OCI-LY3 (cell line): ENCODE measurements around the gene CHN2.

Source experiments
- H2AFZ ChIP-seq: fragments of 200-600, 300-600 bp; shearing (Covaris generic); 2 replicates; pipeline ENCODE4 v1.6.0; 2014; ENCODE audit warnings: antibody characterized with exemption, low read depth, low read length
- H3K27ac ChIP-seq: fragments of 200-600, 300-600 bp; sonication (generic); 2 replicates; pipeline ENCODE4 v1.5.1; 2014; ENCODE audit warnings: mild to moderate bottlenecking, low read length, moderate library complexity, mixed read lengths
- H3K27me3 ChIP-seq: fragments of 200-600, 300-600 bp; sonication (generic); 2 replicates; pipeline ENCODE4 v1.6.1; 2014; ENCODE audit warnings: low read depth, low read length, mixed read lengths
- H3K36me3 ChIP-seq: fragments of 200-600, 300-600 bp; sonication (generic); replicated peaks from 2 replicates; pipeline ENCODE3; 2014; ENCODE audit warnings: low read depth, low read length, mixed read lengths
- H3K4me1 ChIP-seq: fragments of 300-600, 200-600 bp; sonication (generic); 2 replicates; pipeline ENCODE4 v1.6.1; 2014; ENCODE audit warnings: low read length, mixed read lengths
- H3K4me2 ChIP-seq: fragments of 200-600, 300-600 bp; sonication (generic); 2 replicates; pipeline ENCODE4 v1.6.1; 2014; ENCODE audit warnings: low read length, mixed read lengths
- H3K4me3 ChIP-seq: fragments of 300-600, 200-600 bp; sonication (generic); 2 replicates; pipeline ENCODE4 v1.5.1; 2014; ENCODE audit warnings: antibody characterized with exemption, mild to moderate bottlenecking, low read length, moderate library complexity
- H3K79me2 ChIP-seq: fragments of 300-600, 200-600 bp; shearing (Covaris generic); 2 replicates; pipeline ENCODE4 v1.6.1; 2014; ENCODE audit warnings: mild to moderate bottlenecking, low read length, mixed read lengths
- H3K9ac ChIP-seq: fragments of 300-600, 200-600 bp; shearing (Covaris generic); 2 replicates; pipeline ENCODE4 v1.6.0; 2014; ENCODE audit warnings: mild to moderate bottlenecking, low read length, moderate library complexity
- H3K9me3 ChIP-seq: fragments of 200-600, 300-600 bp; shearing (Covaris generic); 2 replicates; pipeline ENCODE4 v1.6.1; 2014; ENCODE audit warnings: low read length, mixed read lengths; ENCODE audit not compliant: insufficient read depth
- H4K20me1 ChIP-seq: fragments of 200-600, 300-600 bp; sonication (generic); 2 replicates; pipeline ENCODE4 v1.6.1; 2016; ENCODE audit warnings: low read length, mixed read lengths; ENCODE audit not compliant: insufficient read depth
- EZH2phosphoT487 ChIP-seq: fragments of 200-600 bp; shearing (Covaris generic); IDR thresholded peaks from 2 replicates; pipeline ENCODE4 v1.6.1; 2018; ENCODE audit warnings: antibody characterized with exemption, mixed run types, low read depth
- TF ChIP-seq, protein P1 (sequence below): fragments of 200-600, 300-600 bp; sonication (generic); IDR thresholded peaks from 2 replicates; pipeline ENCODE4 v1.5.1; 2014; ENCODE audit warnings: antibody characterized with exemption, low read length, low read depth

The CHN2 gene

DNA sequence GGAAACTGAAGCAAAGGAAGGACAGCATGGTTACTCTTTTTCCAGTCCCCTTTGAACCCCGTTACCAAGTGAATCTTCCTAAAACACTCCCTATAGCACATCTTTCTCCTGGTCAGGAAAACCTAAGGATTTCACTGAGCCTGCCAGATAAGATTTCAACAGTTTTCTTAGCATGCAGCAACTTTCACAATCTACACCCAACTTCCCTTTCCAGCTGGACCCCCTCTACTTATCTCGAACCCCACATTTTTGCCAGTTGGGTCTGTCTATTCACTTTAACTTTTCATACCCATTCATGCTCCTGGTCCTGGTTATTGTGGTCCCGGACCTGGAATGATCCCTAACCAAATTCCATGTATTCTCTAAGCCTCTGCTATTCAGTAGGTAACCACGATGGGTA is 33.3 kb upstream of the CHN2 start:
- Histone ChIP-seq H3K9me3 (no peaks in the 10 kb centered on the region), H3K27me3 (no peaks in the 10 kb centered on the region), H4K20me1 (no peaks in the 10 kb centered on the region), H3K4me1 (no peaks in the 10 kb centered on the region), H2AFZ (no peak overlapping the region), H3K36me3 (no peaks in the 10 kb centered on the region), H3K27ac (no peak overlapping the region), H3K4me3 (no peak overlapping the region), H3K9ac (no peak overlapping the region), H3K79me2 (no peaks in the 10 kb centered on the region), H3K4me2 (no peak overlapping the region)
- TF ChIP-seq, protein P1, sequence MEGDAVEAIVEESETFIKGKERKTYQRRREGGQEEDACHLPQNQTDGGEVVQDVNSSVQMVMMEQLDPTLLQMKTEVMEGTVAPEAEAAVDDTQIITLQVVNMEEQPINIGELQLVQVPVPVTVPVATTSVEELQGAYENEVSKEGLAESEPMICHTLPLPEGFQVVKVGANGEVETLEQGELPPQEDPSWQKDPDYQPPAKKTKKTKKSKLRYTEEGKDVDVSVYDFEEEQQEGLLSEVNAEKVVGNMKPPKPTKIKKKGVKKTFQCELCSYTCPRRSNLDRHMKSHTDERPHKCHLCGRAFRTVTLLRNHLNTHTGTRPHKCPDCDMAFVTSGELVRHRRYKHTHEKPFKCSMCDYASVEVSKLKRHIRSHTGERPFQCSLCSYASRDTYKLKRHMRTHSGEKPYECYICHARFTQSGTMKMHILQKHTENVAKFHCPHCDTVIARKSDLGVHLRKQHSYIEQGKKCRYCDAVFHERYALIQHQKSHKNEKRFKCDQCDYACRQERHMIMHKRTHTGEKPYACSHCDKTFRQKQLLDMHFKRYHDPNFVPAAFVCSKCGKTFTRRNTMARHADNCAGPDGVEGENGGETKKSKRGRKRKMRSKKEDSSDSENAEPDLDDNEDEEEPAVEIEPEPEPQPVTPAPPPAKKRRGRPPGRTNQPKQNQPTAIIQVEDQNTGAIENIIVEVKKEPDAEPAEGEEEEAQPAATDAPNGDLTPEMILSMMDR, result no peak
- TF ChIP-seq EZH2phosphoT487, result no peak

GRCh38 chr7:29162577-29162976 is 32.0 kb upstream of the CHN2 start:
- Histone ChIP-seq H3K27ac (no peak overlapping the region), H3K36me3 (no peaks in the 10 kb centered on the region), H3K4me3 (no peak overlapping the region), H3K27me3 (no peaks in the 10 kb centered on the region), H3K9me3 (no peaks in the 10 kb centered on the region), H4K20me1 (no peaks in the 10 kb centered on the region), H3K79me2 (no peaks in the 10 kb centered on the region), H2AFZ (no peak overlapping the region), H3K4me1 (no peaks in the 10 kb centered on the region), H3K9ac (no peak overlapping the region), H3K4me2 (no peak overlapping the region)
- TF ChIP-seq, protein P1, result no peak
- no peak for TF ChIP-seq EZH2phosphoT487

DNA sequence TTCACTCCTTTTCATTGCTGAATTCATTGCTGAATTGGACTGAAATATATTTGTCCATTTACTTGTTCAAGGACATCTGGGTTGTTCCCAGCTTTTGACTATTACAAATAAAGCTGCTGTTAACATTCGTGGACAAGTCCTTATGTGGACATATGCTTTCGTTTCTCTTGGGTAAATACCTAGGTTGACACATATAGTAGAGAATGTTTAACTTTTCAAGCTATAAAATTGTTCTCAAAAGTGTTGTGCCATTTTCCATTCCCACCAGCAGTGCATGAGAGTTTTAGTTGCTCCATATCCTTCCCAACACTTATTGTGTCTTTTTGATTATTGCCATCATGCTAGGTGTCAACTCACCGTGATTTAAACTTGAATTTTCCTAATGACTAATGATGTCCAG is 30.7 kb upstream of the CHN2 start:
- H3K79me2 ChIP-seq, result no peaks in the 10 kb centered on the region
- H3K9me3 ChIP-seq, result no peaks in the 10 kb centered on the region
- H3K4me2 ChIP-seq, result no peak overlapping the region
- no peak overlapping the region for H2AFZ ChIP-seq
- no peaks in the 10 kb centered on the region for H3K4me1 ChIP-seq
- no peak overlapping the region for H3K4me3 ChIP-seq
- H4K20me1 ChIP-seq, result no peaks in the 10 kb centered on the region
- no peaks in the 10 kb centered on the region for H3K36me3 ChIP-seq
- H3K27me3 ChIP-seq, result no peaks in the 10 kb centered on the region
- no peak overlapping the region for H3K9ac ChIP-seq
- no peak overlapping the region for H3K27ac ChIP-seq
- no peak for TF ChIP-seq EZH2phosphoT487
- TF ChIP-seq, protein P1, result no peak

- H3K36me3 ChIP-seq, result no peaks in the 10 kb centered on the region
- no peak for TF ChIP-seq EZH2phosphoT487
- TF ChIP-seq, protein P1, result no peak
Observed at GRCh38 chr7:29167721-29168120, 26.9 kb upstream of the CHN2 start.

More at GRCh38 chr7:29167721-29168120, 26.9 kb upstream of the CHN2 start:
- Histone ChIP-seq H3K27me3 (no peaks in the 10 kb centered on the region), H3K79me2 (no peaks in the 10 kb centered on the region), H3K9me3 (no peaks in the 10 kb centered on the region), H3K4me2 (no peak overlapping the region), H2AFZ (no peak overlapping the region), H3K9ac (no peak overlapping the region), H4K20me1 (no peaks in the 10 kb centered on the region), H3K4me3 (no peak overlapping the region), H3K4me1 (no peaks in the 10 kb centered on the region), H3K27ac (no peak overlapping the region)
